Epithelial cell of proximal tubule (primary cell): ENCODE results near the gene TRPM1. TPM values are rescaled to one million over a fixed set of nuclear protein-coding genes. Genes with fewer than 3 reads are reported as not detected.
"Not testable (repeated sequence)": the region's sequence is repeated elsewhere in the genome, so short reads cannot be mapped to it uniquely, and the experiment has no call there.

Experiments used
- DNase-seq: peaks from one replicate; pipeline ENCODE4 v3.0.0-alpha.2; 2011; ENCODE audit warnings: low read depth
- H3K4me3 ChIP-seq: 2 replicates; pipeline ENCODE4 v1.5.1; 2011; ENCODE audit warnings: low read depth, mild to moderate bottlenecking, low read length
- total RNA-seq: library from RNA; depleted of rRNA; stranded (reverse); fragments of >200 nt; gene quantifications from 2 replicates; pipeline ENCODE4 v1.2.3, GENCODE V29; 2015
- TF ChIP-seq, protein P1 (sequence below): conservative IDR thresholded peaks from 2 replicates; pipeline ENCODE4 v1.5.1; 2012; ENCODE audit warnings: low read depth, mild to moderate bottlenecking, low read length

The TRPM1 gene
- total RNA-seq, 1 donor from 2014 or later: not detected

DNA sequence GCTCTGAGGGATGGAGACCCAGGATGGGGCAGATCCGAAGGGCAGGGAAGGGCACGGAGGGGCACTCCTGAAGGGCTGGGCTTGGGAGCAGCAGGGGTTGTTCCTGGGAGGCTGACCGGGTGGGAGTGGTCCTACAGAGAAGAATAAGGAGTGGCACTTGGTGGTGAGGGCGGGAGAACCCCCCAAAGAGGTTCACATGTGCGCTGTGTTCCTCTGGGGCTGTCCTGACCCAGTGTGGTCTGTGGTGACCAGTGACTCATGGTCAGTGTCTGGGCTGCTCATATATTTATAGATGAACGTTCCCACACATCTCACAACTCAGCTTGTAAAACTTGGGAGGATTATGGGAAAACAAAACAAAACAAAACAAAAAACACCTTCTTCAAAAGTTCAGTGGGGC is 10.0 kb downstream of the TRPM1 start:
- TF ChIP-seq, protein P1, sequence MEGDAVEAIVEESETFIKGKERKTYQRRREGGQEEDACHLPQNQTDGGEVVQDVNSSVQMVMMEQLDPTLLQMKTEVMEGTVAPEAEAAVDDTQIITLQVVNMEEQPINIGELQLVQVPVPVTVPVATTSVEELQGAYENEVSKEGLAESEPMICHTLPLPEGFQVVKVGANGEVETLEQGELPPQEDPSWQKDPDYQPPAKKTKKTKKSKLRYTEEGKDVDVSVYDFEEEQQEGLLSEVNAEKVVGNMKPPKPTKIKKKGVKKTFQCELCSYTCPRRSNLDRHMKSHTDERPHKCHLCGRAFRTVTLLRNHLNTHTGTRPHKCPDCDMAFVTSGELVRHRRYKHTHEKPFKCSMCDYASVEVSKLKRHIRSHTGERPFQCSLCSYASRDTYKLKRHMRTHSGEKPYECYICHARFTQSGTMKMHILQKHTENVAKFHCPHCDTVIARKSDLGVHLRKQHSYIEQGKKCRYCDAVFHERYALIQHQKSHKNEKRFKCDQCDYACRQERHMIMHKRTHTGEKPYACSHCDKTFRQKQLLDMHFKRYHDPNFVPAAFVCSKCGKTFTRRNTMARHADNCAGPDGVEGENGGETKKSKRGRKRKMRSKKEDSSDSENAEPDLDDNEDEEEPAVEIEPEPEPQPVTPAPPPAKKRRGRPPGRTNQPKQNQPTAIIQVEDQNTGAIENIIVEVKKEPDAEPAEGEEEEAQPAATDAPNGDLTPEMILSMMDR: no peak
- no peak for DNase-seq
- no peak overlapping the region for H3K4me3 ChIP-seq

- TF ChIP-seq, protein P1: no peak
- no peak for DNase-seq
- no peak overlapping the region for H3K4me3 ChIP-seq
These were observed 10.8 kb downstream of the TRPM1 start for GRCh38 chr15:31090766-31091165.

DNA sequence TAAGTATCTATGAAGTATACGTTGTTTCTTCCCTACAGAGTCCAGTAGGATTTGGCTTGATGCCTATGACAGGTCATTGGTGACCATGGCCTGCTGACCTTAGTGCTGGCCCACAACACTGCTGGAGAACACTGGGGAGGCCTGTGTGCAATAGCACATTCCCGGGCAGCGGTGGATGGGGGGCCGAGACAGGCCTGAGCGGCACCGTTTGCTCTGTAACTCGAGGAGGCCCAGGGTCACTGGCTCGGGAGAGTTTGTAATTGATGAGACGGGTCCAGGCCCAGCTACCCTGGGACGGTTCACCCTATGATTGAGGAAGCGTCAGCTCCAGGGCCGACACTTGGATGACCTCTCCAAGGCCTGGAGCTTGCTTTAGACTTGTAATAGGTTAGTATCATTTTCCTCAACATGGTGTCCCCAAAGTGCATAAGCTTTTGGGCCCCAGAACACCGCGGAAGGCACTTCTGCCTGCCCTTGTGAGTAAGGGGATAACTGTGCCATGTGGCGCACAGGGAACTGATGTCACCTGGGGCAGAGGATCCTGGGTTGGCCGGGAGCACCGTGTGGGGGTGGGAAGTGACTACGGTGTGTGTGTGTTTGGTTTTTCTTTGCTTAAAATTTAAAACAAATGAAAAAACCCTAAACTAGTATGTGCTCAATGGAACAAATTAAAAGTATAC is 12.0 kb downstream of the TRPM1 start:
- TF ChIP-seq, protein P1: no peak
- no peak for DNase-seq
- no peak overlapping the region for H3K4me3 ChIP-seq

GRCh38 chr15:31088672-31089367 is 12.7 kb downstream of the TRPM1 start:
- H3K4me3 ChIP-seq: no peak overlapping the region
- no peak for DNase-seq
- TF ChIP-seq, protein P1: no peak

DNA sequence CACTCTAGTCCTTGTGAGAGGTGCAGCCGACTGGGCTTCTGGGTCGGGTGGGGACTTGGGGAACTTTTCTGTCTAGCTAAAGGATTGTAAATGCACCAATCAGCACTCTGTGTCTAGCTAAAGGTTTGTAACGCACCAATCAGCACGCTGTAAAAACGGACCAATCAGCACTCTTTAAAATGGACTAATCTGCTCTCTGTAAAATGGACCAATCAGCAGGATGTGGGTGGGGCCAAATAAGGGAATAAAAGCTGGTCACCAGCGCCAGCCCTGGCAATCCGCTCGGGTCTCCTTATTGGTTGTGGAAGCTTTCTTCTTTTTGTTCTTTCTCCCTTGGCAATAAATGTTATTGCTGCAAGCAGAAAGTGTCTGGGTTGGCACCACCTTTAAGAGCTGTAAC is 13.5 kb downstream of the TRPM1 start:
- not testable (repeated sequence) for DNase-seq

DNA sequence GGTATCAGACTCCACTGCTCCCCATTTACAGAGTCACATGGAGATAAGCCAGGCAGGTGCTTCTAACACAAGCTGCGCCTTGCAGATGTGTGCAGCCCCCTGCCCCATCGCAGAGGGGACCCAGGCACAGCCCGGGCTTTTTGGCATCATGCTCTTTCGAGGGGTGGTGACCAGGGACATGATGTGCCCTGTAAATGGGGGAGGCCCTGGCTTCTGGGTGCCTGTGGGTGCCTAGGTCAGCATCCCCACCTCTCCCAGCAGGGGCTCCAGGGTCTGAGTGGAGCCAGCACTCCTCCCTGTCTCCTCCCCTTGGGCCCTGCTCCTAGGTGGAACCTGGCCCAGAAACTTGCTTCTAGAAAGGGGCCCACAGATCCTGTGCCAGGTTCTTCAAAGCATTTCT is 15.2 kb downstream of the TRPM1 start:
- TF ChIP-seq, protein P1: no peak

More for the DNA sequence above, 13.5 kb downstream of the TRPM1 start:
- H3K4me3 ChIP-seq: not testable (repeated sequence)

DNA sequence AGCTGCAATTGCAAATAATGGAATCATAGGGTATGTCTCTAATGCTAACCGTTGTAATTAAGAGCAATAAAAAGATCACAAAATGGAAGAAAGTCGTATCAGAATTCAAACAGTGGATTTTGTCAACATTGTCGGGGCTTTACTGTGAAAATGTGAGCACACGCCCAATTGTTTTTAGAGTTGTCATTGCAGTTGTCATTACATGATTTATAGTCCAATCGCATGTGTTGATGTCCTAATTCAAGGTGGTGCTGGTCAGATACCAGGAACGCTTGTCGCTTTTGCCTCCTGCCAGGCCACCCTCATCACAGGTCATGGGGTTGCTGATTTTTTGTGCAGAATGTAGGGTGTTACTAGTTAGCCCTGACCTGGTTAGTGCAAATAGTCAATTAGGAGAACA is 16.2 kb downstream of the TRPM1 start:
- TF ChIP-seq, protein P1: no peak
- no peak for DNase-seq
- no peak overlapping the region for H3K4me3 ChIP-seq

More for the DNA sequence above, 15.2 kb downstream of the TRPM1 start:
- DNase-seq: no peak
- no peak overlapping the region for H3K4me3 ChIP-seq
